HG03045 (cell line): ENCODE data around the gene PTPRT.
"Not testable (repeated sequence)": the region's sequence is repeated elsewhere in the genome, so short reads cannot be mapped to it uniquely, and the experiment has no call there.

Source experiments
- ATAC-seq: cut with Tn5 transposase; IDR thresholded peaks from one replicate; pipeline ENCODE4 v1.9.1; 2021; ENCODE audit warnings: mild to moderate bottlenecking, moderate library complexity; ENCODE audit not compliant: unreplicated experiment

PTPRT gene

DNA sequence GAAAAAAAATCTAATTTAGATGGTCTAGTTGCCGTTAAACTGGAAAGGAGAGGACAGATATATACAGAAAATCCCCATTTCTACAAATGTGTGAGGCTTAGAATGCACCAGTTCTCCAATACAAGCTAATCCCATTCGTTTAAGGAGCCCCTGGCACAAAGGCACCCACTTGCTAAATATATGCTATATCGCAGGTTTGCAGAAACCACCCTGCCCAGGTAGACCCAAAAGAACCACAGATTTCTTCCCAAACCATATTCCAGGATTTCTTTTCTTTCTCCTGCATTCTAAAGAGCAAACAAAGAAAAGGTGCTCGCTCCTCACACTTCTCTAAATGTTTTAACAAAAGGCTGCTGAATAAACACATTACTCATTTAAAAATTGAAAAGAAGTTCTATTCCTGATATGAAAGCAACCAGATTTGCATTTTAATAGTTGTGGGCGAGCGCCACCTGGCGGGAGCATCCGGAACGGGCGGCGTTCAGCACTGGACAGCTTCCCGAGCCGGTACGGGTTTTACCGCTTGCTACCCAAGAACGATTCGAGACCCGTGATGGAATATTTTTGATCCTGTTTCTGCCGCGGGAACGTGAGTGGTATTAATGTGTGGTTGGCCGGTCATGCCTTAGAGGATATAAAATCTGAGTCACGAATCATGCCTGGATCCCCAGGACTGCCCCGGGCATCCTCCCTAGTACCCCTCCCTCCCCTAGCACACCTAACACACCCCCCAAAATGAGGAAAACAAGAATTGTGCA lies 2.1 kb downstream of the PTPRT start:
- ATAC-seq: no peak

DNA sequence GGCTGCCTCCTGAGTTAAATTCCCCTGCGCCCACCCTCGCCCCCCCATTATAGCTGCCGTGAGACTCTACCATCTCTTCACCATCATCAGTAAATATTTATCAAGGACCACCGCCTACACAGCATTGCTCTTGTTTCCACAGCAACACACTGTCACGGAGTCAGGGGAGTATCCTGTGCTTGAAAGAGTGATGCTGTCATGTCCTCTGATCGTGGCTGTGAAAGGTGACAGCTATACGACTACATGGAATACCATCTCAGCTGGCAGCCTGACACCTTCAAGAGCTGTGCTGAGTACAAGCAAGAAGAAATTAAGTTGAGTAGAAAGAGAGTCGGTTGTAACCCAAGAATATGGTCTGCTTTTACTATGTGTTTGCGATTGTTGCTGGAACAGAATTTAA lies 3.4 kb downstream of the PTPRT start:
- ATAC-seq: no peak

DNA sequence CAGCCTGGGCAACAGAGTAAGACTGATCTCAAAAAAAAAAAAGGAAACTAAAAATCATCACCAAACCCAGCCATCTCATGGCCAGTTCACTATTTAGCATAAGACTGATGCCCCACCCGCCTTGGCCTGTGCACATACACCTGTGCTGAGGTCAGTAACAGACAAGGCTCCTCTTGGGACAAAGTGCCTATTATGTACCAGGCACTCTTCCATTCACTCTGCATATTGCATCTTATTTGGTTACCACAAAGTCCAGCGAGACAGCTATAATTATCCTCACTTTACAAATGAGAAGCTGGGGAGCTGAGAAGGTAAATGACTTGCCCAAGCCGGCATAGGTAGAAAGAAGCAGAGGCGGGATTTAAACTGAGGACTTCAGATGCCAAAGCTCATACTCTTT lies 3.8 kb downstream of the PTPRT start:
- no peak for ATAC-seq

DNA sequence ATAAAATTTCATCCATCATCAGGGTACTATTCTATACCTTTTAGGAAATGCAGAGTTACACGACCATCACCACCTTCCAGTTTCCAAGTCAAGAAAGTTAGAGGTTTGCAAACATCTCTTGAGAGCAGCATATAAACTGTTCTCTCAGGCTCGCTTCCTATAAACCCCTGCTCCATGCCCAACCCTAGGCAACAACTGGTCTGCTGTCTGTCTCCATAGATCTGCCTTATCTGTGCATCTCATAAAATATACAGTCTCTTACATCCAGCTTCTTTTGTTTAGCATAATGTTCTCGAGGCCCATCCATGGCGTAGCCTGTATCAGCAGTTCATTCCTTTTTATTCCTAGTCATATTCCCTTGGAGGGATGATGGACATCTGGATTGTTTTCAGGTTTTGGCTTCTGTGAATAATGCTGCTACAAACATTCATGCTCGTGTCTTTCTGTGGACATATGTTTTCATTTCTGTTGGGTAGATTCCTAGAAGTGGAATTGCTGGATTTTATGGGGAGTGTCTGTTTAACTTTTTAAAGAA lies 6.1 kb downstream of the PTPRT start:
- no peak for ATAC-seq

DNA sequence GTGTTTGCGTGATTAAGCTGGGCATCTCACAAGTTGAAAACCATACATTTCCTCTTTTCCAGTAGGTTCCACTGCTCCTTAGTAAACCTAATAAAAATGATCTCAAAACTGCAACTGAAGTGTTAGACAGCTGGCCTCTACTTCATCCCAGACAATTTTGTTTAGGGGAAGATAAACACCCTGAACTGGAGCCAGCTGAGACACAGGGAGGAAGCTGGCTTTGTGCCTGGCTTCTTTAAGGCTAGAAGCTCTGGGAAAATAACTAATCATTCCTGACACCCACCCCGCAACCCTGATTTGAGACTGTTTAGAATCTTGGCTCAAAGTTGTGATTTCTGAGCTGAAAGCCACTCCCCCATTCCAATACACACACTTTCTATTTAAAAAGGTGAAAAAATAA lies 11.6 kb downstream of the PTPRT start:
- ATAC-seq: no peak

DNA sequence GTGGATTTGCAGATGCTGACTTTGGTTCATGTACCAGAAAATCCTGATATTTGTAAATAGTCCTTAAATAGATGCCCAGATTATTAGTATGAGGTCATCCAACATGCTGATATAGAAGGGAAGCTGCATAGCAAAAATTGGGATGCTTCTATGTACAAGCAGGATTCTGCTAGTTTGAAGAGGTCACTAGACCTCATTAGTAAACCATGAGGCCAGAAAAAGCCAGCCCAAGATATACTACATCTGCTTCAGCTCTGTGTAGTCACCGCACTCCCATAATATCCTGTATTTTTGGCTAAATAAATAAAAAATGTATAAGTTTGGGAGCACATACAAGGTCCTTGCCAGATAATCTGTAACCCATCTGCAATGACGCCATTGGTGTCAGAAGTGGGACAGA lies 13.0 kb downstream of the PTPRT start:
- ATAC-seq: no peak

GRCh38 chr20:43171930-43172329 lies 17.8 kb downstream of the PTPRT start:
- no peak for ATAC-seq

GRCh38 chr20:43170771-43171170 lies 18.9 kb downstream of the PTPRT start:
- no peak for ATAC-seq

DNA sequence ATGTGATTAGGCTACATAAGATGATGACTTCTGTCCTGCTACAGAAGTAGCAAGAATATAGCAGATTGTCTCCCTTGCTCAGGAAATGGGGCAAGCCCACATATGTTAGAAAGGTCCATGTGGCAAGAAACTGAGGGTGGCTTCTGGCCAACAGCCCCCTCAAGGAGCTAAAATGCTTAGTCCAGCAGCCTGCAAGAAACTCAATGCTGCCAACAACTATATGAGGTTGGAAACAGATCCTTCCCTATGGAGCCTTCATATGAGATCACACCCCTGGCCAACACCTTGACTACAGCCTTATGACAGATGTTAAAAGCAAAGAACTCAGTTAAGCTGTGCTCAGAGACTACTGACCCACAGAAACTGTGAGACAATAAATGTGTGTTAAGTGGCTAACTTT lies 22.1 kb downstream of the PTPRT start:
- no peak for ATAC-seq

DNA sequence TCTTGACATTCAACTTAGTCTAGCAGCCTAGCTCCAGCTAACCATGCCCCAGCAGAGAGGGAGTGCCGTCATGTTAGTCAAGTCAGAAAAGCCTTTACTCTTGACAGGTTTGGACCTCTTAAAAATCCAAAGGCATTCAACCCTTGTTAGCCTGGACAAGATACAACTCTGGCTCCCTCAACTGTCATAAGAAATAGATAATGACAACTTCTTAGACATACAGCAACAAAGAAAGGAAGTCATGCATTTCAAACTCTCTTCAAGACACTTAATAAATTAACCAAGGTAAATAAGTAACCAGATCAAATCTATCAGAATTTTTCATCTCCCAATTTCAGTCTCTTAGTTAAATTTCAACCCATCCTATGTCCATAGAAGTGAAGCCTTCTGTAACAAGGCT lies 22.7 kb downstream of the PTPRT start:
- no peak for ATAC-seq

DNA sequence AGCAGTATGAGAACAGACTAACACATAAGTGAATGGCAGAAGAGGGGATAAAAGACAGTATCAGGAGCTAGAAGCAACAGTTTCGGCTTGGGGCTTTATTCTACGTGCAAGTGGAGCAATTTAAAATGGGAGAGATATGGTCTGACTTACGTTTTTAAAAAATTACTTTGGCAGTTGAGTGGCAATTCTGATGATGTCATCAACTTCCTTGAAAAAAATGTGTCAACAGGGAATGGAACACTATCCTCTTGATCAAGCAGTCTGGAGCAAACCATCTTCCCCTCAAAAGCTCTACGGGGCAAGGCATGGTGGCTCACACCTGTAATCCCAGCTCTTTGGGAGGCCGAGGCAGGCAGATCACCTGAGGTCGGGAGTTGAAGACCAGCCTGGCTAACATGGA lies 24.1 kb downstream of the PTPRT start:
- no peak for ATAC-seq

- not testable (repeated sequence) for ATAC-seq
These were observed 25.0 kb downstream of the PTPRT start for GRCh38 chr20:43164736-43165135.

DNA sequence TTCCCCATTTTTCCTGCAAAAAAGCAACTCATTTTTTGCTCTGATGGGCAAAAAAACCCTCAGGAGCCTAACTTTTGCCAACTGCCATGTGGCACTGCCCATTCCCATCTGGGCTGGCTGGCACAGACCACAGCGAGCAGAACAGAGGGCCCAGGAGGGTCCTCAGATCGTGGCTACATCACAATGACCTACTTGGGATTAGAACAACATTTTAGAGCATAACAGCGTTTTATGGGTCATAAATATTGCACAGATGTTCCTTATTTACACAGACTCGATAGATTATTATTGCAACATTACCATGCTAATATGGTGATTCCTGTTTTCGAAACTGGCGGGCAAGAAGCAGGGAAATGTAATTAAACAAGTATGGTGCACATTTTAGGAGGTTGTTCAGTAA lies 28.0 kb downstream of the PTPRT start:
- no peak for ATAC-seq

- no peak for ATAC-seq
These were observed 28.8 kb downstream of the PTPRT start for GRCh38 chr20:43160941-43161340.

GRCh38 chr20:43159994-43160393 lies 29.7 kb downstream of the PTPRT start:
- ATAC-seq: no peak

GRCh38 chr20:43155366-43156100 lies 34.2 kb downstream of the PTPRT start:
- no peak for ATAC-seq

DNA sequence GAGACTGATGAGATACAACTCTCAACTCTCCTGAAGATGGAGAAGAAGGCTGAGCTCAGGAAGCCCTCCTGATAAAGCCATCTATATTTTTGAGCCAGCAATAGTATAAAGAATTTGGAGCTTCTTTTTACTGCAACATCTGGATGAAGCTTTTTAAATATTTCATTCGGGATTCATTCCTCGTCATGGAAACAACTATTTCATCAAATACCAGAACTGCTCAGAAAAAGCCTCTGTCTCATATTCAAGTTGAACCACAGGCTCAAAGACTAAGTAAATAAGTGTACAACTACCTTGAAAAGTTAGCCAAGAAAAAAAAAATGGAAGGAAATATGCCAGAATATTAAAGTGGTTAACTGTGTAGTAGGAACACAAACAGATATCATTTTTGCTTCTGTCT lies 37.8 kb downstream of the PTPRT start:
- no peak for ATAC-seq

GRCh38 chr20:43151256-43151655 lies 38.5 kb downstream of the PTPRT start:
- no peak for ATAC-seq

- no peak for ATAC-seq
These were observed 49.0 kb downstream of the PTPRT start for GRCh38 chr20:43140726-43141125.

DNA sequence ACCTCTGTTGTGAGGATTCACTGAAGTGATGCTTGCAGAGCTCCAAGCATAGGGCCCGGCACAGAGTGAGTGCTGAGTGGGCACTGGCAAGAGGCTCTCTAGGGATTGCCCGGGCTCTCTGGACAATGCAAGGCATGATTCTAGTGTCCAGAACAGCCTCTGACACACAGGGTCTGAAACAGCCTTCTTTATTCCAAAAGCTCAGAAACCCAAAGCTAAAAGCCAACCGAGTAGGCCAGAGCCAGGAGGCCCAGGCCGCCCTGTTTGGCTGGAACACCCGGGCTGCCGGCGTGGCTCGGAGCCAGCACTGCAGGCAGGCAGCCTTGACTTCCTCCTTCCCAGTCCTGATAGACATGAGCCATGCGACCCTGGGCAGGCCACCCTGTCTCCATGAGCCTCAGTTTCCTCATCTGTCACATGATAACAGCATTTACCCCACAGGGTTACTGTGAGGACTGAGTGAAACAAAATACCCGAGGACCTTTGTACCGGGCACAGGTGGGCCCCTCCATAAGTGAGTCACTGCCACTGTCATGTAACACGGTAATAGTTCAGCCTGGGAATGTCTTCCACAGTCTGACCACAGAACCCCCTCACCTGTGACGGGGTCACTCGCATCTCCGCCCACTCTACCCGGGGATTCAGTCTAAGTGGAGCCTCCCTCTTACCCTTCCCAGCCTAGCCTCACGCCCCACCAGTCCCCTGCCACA lies 51.5 kb downstream of the PTPRT start:
- ATAC-seq: no peak

DNA sequence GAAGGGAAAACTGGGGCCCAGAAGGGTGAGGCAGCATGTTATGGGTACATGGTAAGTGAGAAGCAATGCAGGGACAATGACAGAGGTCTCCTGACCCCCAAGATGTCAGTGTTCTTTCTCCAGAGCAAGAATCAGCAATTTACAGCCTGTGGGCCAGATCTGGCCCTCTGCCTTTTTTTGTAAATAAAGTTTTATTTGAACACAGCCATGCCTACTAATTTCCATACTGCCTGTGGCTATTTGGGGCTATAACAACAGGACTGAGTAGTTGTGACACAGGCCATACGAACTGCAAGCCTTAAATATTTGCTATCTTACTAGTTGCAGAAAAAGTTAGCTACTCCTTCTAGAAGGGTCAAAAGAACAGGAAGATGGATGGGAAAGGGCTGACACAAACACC lies 52.5 kb downstream of the PTPRT start:
- no peak for ATAC-seq

DNA sequence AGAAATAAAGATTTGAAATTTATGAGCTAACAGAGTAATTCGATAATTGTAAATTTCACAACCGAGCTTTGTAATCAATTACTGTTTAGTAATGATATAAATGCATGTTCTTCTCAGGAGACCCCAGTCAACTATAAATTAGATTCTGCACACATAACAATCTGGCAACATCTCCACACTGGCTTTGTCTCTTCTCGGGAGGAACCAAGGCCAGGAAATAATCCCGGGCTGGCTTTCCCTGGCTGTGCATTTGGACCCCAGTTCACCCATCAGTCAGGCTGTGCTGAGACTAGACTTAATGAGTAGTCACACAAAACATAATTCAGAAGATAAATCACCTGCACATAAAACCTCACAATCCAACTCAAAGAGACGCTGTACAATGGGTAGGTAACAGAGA lies 65.5 kb downstream of the PTPRT start:
- ATAC-seq: no peak
